BLaER1 treated with 17β-estradiol and CSF1 and Interleukin-3, amounts not matched to agents 10 nM and 100 nM (cell line): ENCODE results near the gene ATPAF1.
A peak's percentile ranks its signal among the peaks of the same experiment; 100 is the strongest.

ENCODE experiments used
- H3K27ac ChIP-seq, 11 experiments: shearing (Covaris generic); formaldehyde crosslinking; 2 replicates each; pipeline ENCODE4 v1.8.1; 2022
- H3K27me3 ChIP-seq, 11 experiments: shearing (Covaris generic); formaldehyde crosslinking; 2 replicates each; pipeline ENCODE4 v1.8.1; 2022
- H3K36me3 ChIP-seq, 11 experiments: shearing (Covaris generic); formaldehyde crosslinking; 2 replicates each; pipeline ENCODE4 v1.8.1; 2022
- H3K4me1 ChIP-seq, 10 experiments: shearing (Covaris generic); formaldehyde crosslinking; 2 replicates each; pipeline ENCODE4 v1.8.1; 2022
- H3K4me2 ChIP-seq, 11 experiments: shearing (Covaris generic); formaldehyde crosslinking; 2 replicates each; pipeline ENCODE4 v1.8.1; 2022
- H3K4me3 ChIP-seq, 10 experiments: shearing (Covaris generic); formaldehyde crosslinking; 2 replicates each; pipeline ENCODE4 v1.8.1; 2022
- H3K9ac ChIP-seq, 11 experiments: shearing (Covaris generic); formaldehyde crosslinking; 2 replicates each; pipeline ENCODE4 v1.8.1; 2022
- H3K9me3 ChIP-seq, 11 experiments: shearing (Covaris generic); formaldehyde crosslinking; replicated peaks in 1 of 11; 2 replicates each; pipeline ENCODE4 v1.8.1; 2022
- H4K20me1 ChIP-seq, 11 experiments: shearing (Covaris generic); formaldehyde crosslinking; 2 replicates each; pipeline ENCODE4 v1.8.1; 2022
- Cebpa-rat ChIP-seq, 11 experiments: shearing (Covaris generic); IDR thresholded peaks; 2 replicates each; pipeline ENCODE4 v1.8.1; 2022

Gene ATPAF1

GRCh38 chr1:46617108-46617800 lies 50.9 kb downstream of the ATPAF1 start:
- H3K9me3 ChIP-seq = no peaks in the 10 kb centered on the region
- TF ChIP-seq Cebpa-rat (IDR thresholded peaks at IDR 0.05) = no peak
- peak overlapping the region; percentile 78 to 90 (median 83) for H3K27ac ChIP-seq
- H3K4me1 ChIP-seq = peaks cover 84 to 94% (median 87%) of the 10 kb centered on the region in 10 experiments
- H3K4me3 ChIP-seq = peak overlapping the region; percentile 68 to 88 (median 78)
- peak overlapping the region; percentile 79 to 95 (median 87) for H3K9ac ChIP-seq
- no peaks in the 10 kb centered on the region for H3K27me3 ChIP-seq
- peak overlapping the region; percentile 80 to 99 (median 94) for H3K4me2 ChIP-seq
- peaks cover 0 to 27% (median 4%) of the 10 kb centered on the region in 11 experiments; a peak in 8 of 22 replicates for H4K20me1 ChIP-seq
- H3K36me3 ChIP-seq = peaks cover 0 to 9% (median 7%) of the 10 kb centered on the region in 11 experiments; a peak in 14 of 22 replicates

DNA sequence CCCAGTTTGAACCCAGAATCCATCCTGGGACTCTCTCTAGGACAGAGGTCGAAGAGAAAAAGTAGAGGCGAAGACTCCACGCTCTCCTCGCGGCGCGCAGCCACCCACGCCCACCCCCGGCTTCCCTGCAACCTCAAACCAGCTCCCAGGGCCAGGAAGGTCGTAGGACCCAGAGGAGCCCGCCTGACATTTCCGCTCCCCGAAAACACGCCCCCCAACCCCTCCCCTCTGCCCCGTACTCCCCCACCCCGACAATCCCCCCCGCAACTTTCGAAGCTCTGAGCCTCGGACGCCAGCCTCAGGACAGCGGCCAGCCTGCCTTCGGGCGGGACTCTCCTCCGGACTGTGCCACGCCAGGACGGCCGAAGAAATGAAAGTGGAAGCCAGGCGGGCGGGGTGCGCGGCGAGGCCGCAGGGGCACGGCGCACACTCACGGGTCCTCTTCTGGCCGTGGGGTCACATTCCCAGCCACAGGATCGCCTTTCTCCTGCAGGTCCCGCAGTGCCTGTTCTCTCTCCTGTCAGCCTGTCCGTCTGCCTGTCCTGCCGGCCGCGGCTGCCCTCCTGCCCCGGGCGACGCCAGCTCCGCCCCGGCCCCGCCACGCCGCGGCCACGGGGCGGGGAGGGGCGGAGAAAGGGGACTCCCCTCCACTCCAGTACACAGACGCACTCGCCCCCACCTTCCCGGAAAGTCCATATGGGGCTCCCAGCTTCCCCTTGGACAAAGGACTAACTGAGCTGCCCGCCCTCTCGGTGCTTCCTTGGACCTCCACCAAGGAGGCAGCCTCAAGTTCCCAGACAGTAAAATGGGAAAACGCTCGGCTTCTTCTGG lies 51.7 kb downstream of the ATPAF1 start, which contains the start of gene MOB3C:
MOB3C (minus strand) TSS at position 535 of the 831 bp plus-strand sequence. CDS start 3,490 bp downstream, outside the sequence.
- Histone ChIP-seq H3K27ac (peak within 1 kb of the TSS; percentile 78 to 90 (median 83)), H3K9me3 (no peaks in the 10 kb centered on the region), H3K36me3 (peaks cover 0 to 16% (median 8%) of the 10 kb centered on the region in 11 experiments; a peak in 15 of 22 replicates), H3K9ac (peak within 1 kb of the TSS; percentile 79 to 95 (median 87)), H3K27me3 (no peaks in the 10 kb centered on the region), H3K4me1 (peaks cover 86 to 96% (median 93%) of the 10 kb centered on the region in 10 experiments), H3K4me3 (peak within 1 kb of the TSS; percentile 68 to 88 (median 78)), H4K20me1 (peaks cover 0 to 33% (median 5%) of the 10 kb centered on the region in 11 experiments; a peak in 9 of 22 replicates), H3K4me2 (peak within 1 kb of the TSS; percentile 84 to 99 (median 96))
- TF ChIP-seq Cebpa-rat (IDR thresholded peaks at IDR 0.05) = no peak

GRCh38 chr1:46615735-46616134 lies 52.4 kb downstream of the ATPAF1 start:
- H4K20me1 ChIP-seq = peaks cover 0 to 40% (median 12%) of the 10 kb centered on the region in 11 experiments; a peak in 10 of 22 replicates
- H3K9me3 ChIP-seq = no peaks in the 10 kb centered on the region
- H3K27me3 ChIP-seq = no peaks in the 10 kb centered on the region
- peak overlapping the region; percentile 84 to 99 (median 96) for H3K4me2 ChIP-seq
- peaks cover 0 to 24% (median 14%) of the 10 kb centered on the region in 11 experiments; a peak in 15 of 22 replicates for H3K36me3 ChIP-seq
- peak overlapping the region; percentile 78 to 90 (median 83) for H3K27ac ChIP-seq
- no peak for TF ChIP-seq Cebpa-rat (IDR thresholded peaks at IDR 0.05)
- peaks cover 89 to 94% (median 92%) of the 10 kb centered on the region in 10 experiments for H3K4me1 ChIP-seq
- peak overlapping the region; percentile 79 to 95 (median 87) for H3K9ac ChIP-seq
- H3K4me3 ChIP-seq = peak overlapping the region; percentile 68 to 88 (median 78)

GRCh38 chr1:46615088-46615487 lies 53.1 kb downstream of the ATPAF1 start:
- H3K9me3 ChIP-seq = no peaks in the 10 kb centered on the region
- H3K27ac ChIP-seq = peak overlapping the region in 7 of 11 experiments; percentile 79 to 90 (median 85); a peak in 8 of 22 replicates
- peak overlapping the region in 9 of 10 experiments; percentile 71 to 88 (median 80); a peak in 15 of 20 replicates for H3K4me3 ChIP-seq
- peak overlapping the region; percentile 84 to 99 (median 96) for H3K4me2 ChIP-seq
- H3K9ac ChIP-seq = peak overlapping the region in 10 of 11 experiments; percentile 79 to 95 (median 86); a peak in 14 of 22 replicates
- TF ChIP-seq Cebpa-rat (IDR thresholded peaks at IDR 0.05) = no peak
- H3K4me1 ChIP-seq = peaks cover 84 to 93% (median 87%) of the 10 kb centered on the region in 10 experiments
- peaks cover 0 to 30% (median 19%) of the 10 kb centered on the region in 11 experiments; a peak in 18 of 22 replicates for H3K36me3 ChIP-seq
- no peaks in the 10 kb centered on the region for H3K27me3 ChIP-seq
- H4K20me1 ChIP-seq = peaks cover 0 to 46% (median 15%) of the 10 kb centered on the region in 11 experiments; a peak in 10 of 22 replicates

DNA sequence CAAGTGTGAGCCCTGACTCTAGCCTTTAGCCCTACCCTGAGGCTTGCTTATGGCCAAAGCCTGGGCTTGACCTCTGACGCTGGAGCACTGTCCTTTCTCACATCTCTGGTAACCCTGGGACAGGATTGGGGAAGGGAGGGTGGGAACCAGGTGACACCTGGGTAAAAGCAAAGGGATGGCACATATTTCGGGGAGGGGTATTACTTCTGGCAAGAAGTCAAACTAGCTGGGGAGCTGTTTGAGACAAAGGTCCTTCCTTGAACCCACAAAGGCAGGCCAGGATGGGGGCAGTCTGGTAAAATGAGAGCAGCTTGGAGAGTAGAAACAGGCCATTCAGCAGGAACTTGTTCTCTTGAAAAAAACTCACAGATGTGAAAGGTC lies 53.6 kb downstream of the ATPAF1 start:
- H3K27me3 ChIP-seq = no peaks in the 10 kb centered on the region
- H3K4me3 ChIP-seq = peak overlapping the region in 4 of 10 experiments; percentile 77 to 88 (median 84); a peak in 7 of 20 replicates
- H3K4me2 ChIP-seq = peak overlapping the region; percentile 84 to 99 (median 96)
- TF ChIP-seq Cebpa-rat (IDR thresholded peaks at IDR 0.05) = no peak
- no peaks in the 10 kb centered on the region for H3K9me3 ChIP-seq
- H3K27ac ChIP-seq = peak overlapping the region in 8 of 11 experiments; percentile 5 to 87 (median 48); a peak in 11 of 22 replicates
- H3K36me3 ChIP-seq = peaks cover 3 to 35% (median 24%) of the 10 kb centered on the region in 11 experiments; a peak in 20 of 22 replicates
- H3K4me1 ChIP-seq = peaks cover 79 to 90% (median 82%) of the 10 kb centered on the region in 10 experiments
- peaks cover 0 to 51% (median 15%) of the 10 kb centered on the region in 11 experiments; a peak in 11 of 22 replicates for H4K20me1 ChIP-seq
- peak overlapping the region in 8 of 11 experiments; percentile 2 to 95 (median 56); a peak in 8 of 22 replicates for H3K9ac ChIP-seq

GRCh38 chr1:46613661-46614603 lies 54.2 kb downstream of the ATPAF1 start:
- H4K20me1 ChIP-seq = peaks cover 0 to 51% (median 15%) of the 10 kb centered on the region in 11 experiments; a peak in 11 of 22 replicates
- H3K4me1 ChIP-seq = peaks cover 72 to 88% (median 76%) of the 10 kb centered on the region in 10 experiments
- TF ChIP-seq Cebpa-rat (IDR thresholded peaks at IDR 0.05) = no peak
- H3K9ac ChIP-seq = peak overlapping the region; percentile 14 to 95 (median 59); a peak in 18 of 22 replicates
- H3K27me3 ChIP-seq = no peaks in the 10 kb centered on the region
- no peaks in the 10 kb centered on the region for H3K9me3 ChIP-seq
- H3K4me2 ChIP-seq = peak overlapping the region; percentile 84 to 99 (median 96)
- H3K27ac ChIP-seq = peak overlapping the region in 10 of 11 experiments; percentile 38 to 87 (median 62); a peak in 19 of 22 replicates
- H3K4me3 ChIP-seq = peak overlapping the region in 8 of 10 experiments; percentile 24 to 85 (median 51); a peak in 13 of 20 replicates
- H3K36me3 ChIP-seq = peaks cover 9 to 42% (median 31%) of the 10 kb centered on the region in 11 experiments; a peak in 21 of 22 replicates

GRCh38 chr1:46612937-46613660 lies 55.1 kb downstream of the ATPAF1 start:
- H3K9me3 ChIP-seq = no peaks in the 10 kb centered on the region
- H3K27me3 ChIP-seq = no peaks in the 10 kb centered on the region
- H3K4me2 ChIP-seq = peak overlapping the region; percentile 84 to 99 (median 96)
- peak overlapping the region in 10 of 11 experiments; percentile 38 to 87 (median 60); a peak in 17 of 22 replicates for H3K27ac ChIP-seq
- peak overlapping the region in 8 of 10 experiments; percentile 24 to 85 (median 51); a peak in 11 of 20 replicates for H3K4me3 ChIP-seq
- H3K9ac ChIP-seq = peak overlapping the region; percentile 14 to 95 (median 59); a peak in 19 of 22 replicates
- peaks cover 0 to 56% (median 15%) of the 10 kb centered on the region in 11 experiments; a peak in 11 of 22 replicates for H4K20me1 ChIP-seq
- TF ChIP-seq Cebpa-rat (IDR thresholded peaks at IDR 0.05) = no peak
- H3K4me1 ChIP-seq = peaks cover 64 to 82% (median 67%) of the 10 kb centered on the region in 10 experiments
- peaks cover 18 to 50% (median 39%) of the 10 kb centered on the region in 11 experiments for H3K36me3 ChIP-seq
